ENCODE measurements around the gene BUD13.

Gene BUD13

DNA sequence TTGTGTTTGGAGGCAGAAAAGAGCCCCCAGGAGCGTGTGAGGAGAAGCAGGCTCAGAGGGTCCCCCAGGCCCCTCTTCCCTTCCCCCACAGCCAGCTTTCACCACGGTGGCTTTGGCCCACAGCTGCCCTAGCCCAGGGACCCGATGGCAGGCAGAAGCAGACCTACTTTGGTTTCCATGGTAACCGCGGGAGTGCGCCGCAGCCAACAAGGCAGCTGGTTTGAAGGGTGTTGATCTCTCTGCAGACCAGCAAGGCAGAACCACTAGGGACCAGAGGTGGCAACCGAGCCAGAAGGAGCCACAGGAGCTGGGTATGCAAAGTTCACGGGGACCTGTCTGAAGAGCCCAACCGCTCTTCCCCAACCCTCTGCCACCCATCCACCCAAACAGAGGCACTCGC lies 69.4 kb downstream of the BUD13 start:
- Histone ChIP-seq H3K27me3 (peaks cover 32% of the 10 kb centered on the region), H3K27ac (no peak overlapping the region), H3K9me3 (no peaks in the 10 kb centered on the region), H3K4me1 (ENCODE audit: control insufficient read depth in 1 of 2, insufficient read depth in 1 of 2, low read depth in 1 of 2, low read length in 1 of 2) (no peaks in the 10 kb centered on the region), H3K36me3 (no peaks in the 10 kb centered on the region), H3K4me3 (ENCODE audit: low read depth in 1 of 2, low read length in 1 of 2) (no peak overlapping the region)
- TF ChIP-seq CTCF (IDR thresholded peaks at IDR 0.05) = no peak

- Histone ChIP-seq H3K27me3 (peaks cover 27% of the 10 kb centered on the region), H3K4me1 (ENCODE audit: control insufficient read depth in 1 of 2, insufficient read depth in 1 of 2, low read depth in 1 of 2, low read length in 1 of 2) (no peaks in the 10 kb centered on the region), H3K4me3 (ENCODE audit: low read depth in 1 of 2, low read length in 1 of 2) (no peak overlapping the region), H3K36me3 (no peaks in the 10 kb centered on the region), H3K27ac (no peak overlapping the region), H3K9me3 (no peaks in the 10 kb centered on the region)
- TF ChIP-seq CTCF (IDR thresholded peaks at IDR 0.05) = no peak
Observed at GRCh38 chr11:116702772-116703385, 69.9 kb downstream of the BUD13 start.

GRCh38 chr11:116701876-116702275 lies 70.9 kb downstream of the BUD13 start:
- Histone ChIP-seq H3K9me3 (no peaks in the 10 kb centered on the region), H3K4me1 (ENCODE audit: control insufficient read depth in 1 of 2, insufficient read depth in 1 of 2, low read depth in 1 of 2, low read length in 1 of 2) (no peaks in the 10 kb centered on the region), H3K36me3 (no peaks in the 10 kb centered on the region), H3K27me3 (peaks cover 17% of the 10 kb centered on the region), H3K27ac (no peak overlapping the region), H3K4me3 (ENCODE audit: low read depth in 1 of 2, low read length in 1 of 2) (no peak overlapping the region)
- TF ChIP-seq CTCF (IDR thresholded peaks at IDR 0.05) = no peak

DNA sequence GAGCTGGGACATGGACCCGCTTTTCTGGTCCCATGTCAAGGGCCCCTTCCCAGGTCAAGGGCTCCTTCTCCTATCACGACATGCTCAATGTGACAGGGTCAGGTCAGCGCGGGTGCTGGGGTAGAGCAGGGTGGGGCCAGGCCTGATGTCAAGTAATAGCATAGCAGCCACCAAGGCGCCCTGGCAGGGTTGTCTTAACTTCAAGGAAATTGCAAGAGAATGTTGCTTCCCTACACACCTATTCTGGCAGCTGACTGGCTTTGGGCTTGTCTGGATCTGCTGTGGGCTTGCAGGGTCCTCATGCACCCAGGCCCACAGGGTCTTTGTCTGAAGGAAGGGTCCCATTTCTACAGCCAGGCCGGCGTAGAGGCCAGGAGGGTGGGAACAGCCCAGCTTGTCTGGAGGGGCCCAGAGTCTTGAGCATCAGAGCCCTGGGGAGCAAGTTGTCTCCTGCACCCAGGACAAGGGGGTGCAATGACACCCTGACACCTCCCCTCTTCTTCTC lies 71.4 kb downstream of the BUD13 start:
- Histone ChIP-seq H3K27ac (no peak overlapping the region), H3K27me3 (peaks cover 15% of the 10 kb centered on the region), H3K4me3 (ENCODE audit: low read depth in 1 of 2, low read length in 1 of 2) (no peak overlapping the region), H3K4me1 (ENCODE audit: control insufficient read depth in 1 of 2, insufficient read depth in 1 of 2, low read depth in 1 of 2, low read length in 1 of 2) (no peaks in the 10 kb centered on the region), H3K36me3 (no peaks in the 10 kb centered on the region), H3K9me3 (no peaks in the 10 kb centered on the region)
- TF ChIP-seq CTCF (IDR thresholded peaks at IDR 0.05) = no peak

DNA sequence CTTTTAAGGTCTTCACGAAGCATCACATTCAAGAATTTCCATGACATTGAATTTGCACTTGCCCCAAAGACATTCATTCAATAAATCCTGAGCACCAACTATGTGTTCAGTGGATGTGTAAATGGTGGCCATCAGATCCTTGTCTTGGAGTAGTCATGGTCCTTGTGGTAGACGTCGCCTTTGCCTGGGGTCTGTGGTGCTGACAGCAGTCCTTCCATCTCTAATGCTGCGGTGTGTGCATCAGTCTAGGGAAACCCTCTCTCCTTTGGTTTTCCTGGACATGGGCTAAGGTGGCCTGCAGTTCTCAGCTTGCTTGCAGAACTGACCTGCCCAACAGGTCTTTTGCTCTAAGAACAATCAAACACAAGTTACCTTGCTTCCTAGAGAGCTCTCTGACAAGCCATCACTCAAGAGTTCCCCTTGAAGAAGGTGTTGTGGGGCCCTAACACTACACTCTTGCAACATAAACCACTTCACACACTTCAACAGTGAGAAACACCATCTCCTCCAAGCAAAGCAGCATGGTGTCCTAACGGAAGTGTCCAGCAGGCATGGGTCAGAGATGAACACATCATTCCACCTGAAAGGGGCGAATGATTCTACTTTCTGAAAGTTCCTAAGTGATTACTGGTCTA lies 72.1 kb downstream of the BUD13 start:
- Histone ChIP-seq H3K4me3 (ENCODE audit: low read depth in 1 of 2, low read length in 1 of 2) (no peak overlapping the region), H3K9me3 (no peaks in the 10 kb centered on the region), H3K4me1 (ENCODE audit: control insufficient read depth in 1 of 2, insufficient read depth in 1 of 2, low read depth in 1 of 2, low read length in 1 of 2) (no peaks in the 10 kb centered on the region), H3K27ac (no peak overlapping the region), H3K36me3 (no peaks in the 10 kb centered on the region), H3K27me3 (peaks cover 14% of the 10 kb centered on the region)
- TF ChIP-seq CTCF (IDR thresholded peaks at IDR 0.05) = no peak

Data from neutrophil (primary cell).